Retinal pigment epithelial cell (primary cell): ENCODE results near the gene CDH13.

Experiments used
- DNase-seq: peaks from one replicate; pipeline ENCODE4 v3.0.0-alpha.2; 2010; ENCODE audit warnings: low read depth
- H3K4me3 ChIP-seq: 2 replicates; pipeline ENCODE4 v1.5.1; 2011; ENCODE audit warnings: mild to moderate bottlenecking, low read length, control low read depth, moderate library complexity
- CTCF ChIP-seq: conservative IDR thresholded peaks from 2 replicates; pipeline ENCODE4 v1.5.1; 2011; ENCODE audit warnings: low read depth, low read length, control low read depth, inconsistent platforms

CDH13 gene

GRCh38 chr16:83315271-83315670 is 688.5 kb downstream of the CDH13 start:
- TF ChIP-seq CTCF: no peak
- no peak overlapping the region for H3K4me3 ChIP-seq
- no peak for DNase-seq

GRCh38 chr16:83316458-83316857 is 689.7 kb downstream of the CDH13 start:
- DNase-seq: no peak

GRCh38 chr16:83318390-83318789 is 691.6 kb downstream of the CDH13 start:
- DNase-seq: no peak
- no peak overlapping the region for H3K4me3 ChIP-seq
- TF ChIP-seq CTCF: no peak

More at GRCh38 chr16:83316458-83316857, 689.7 kb downstream of the CDH13 start:
- TF ChIP-seq CTCF: no peak
- H3K4me3 ChIP-seq: no peak overlapping the region

GRCh38 chr16:83328936-83329335 is 702.2 kb downstream of the CDH13 start:
- no peak overlapping the region for H3K4me3 ChIP-seq
- DNase-seq: no peak
- no peak for TF ChIP-seq CTCF

- DNase-seq: no peak
- TF ChIP-seq CTCF: no peak
- H3K4me3 ChIP-seq: no peak overlapping the region
These were observed 702.7 kb downstream of the CDH13 start for GRCh38 chr16:83329441-83329840.

GRCh38 chr16:83330251-83330650 is 703.5 kb downstream of the CDH13 start:
- TF ChIP-seq CTCF: peak; percentile 3
- no peak for DNase-seq
- no peak overlapping the region for H3K4me3 ChIP-seq

GRCh38 chr16:83335076-83335475 is 708.3 kb downstream of the CDH13 start:
- DNase-seq: no peak
- no peak overlapping the region for H3K4me3 ChIP-seq
- TF ChIP-seq CTCF: no peak
